SK-N-SH treated with all-trans-retinoic acid at 6 μM for 48 hours (cell line): ENCODE measurements around the gene BTBD19.

Experiments used
- ARNTL ChIP-seq: fragments of 450-650 bp; formaldehyde crosslinking; IDR thresholded peaks from 2 replicates; pipeline ENCODE4 v1.5.0; 2020; ENCODE audit warnings: low read depth, mild to moderate bottlenecking, moderate library complexity, borderline replicate concordance
- CREB5 ChIP-seq: fragments of 250-450 bp; sonication (Bioruptor Pico); IDR thresholded peaks from 2 replicates; pipeline ENCODE4 v1.5.1; 2020; ENCODE audit warnings: low read depth, mild to moderate bottlenecking, moderate library complexity
- GLIS3 ChIP-seq: fragments of 250-450 bp; sonication (Bioruptor Pico); IDR thresholded peaks from 2 replicates; pipeline ENCODE4 v1.5.0; 2020; ENCODE audit warnings: mild to moderate bottlenecking, moderate library complexity
- PATZ1 ChIP-seq: fragments of 250-450 bp; sonication (Bioruptor Pico); IDR thresholded peaks from 2 replicates; pipeline ENCODE4 v1.8.0; 2020; ENCODE audit warnings: mild to moderate bottlenecking, moderate library complexity, borderline replicate concordance
- PPARA ChIP-seq: fragments of 250-450 bp; sonication (Bioruptor Pico); IDR thresholded peaks from 2 replicates; pipeline ENCODE4 v1.5.0; 2020; ENCODE audit warnings: mild to moderate bottlenecking, borderline replicate concordance
- TSHZ2 ChIP-seq: fragments of 250-450 bp; sonication (Bioruptor Pico); IDR thresholded peaks from 2 replicates; pipeline ENCODE4 v1.5.0; 2020; ENCODE audit warnings: mild to moderate bottlenecking, moderate library complexity
- ZFP3 ChIP-seq: fragments of 250-450 bp; sonication (Bioruptor Pico); IDR thresholded peaks from 2 replicates; pipeline ENCODE4 v1.5.0; 2020; ENCODE audit warnings: mild to moderate bottlenecking, moderate library complexity
- ZNF565 ChIP-seq: fragments of 450-650 bp; formaldehyde crosslinking; conservative IDR thresholded peaks from 2 replicates; pipeline ENCODE4 v1.5.0; 2020; ENCODE audit warnings: low read depth, mild to moderate bottlenecking, moderate library complexity

GRCh38 chr1:44851308-44851707 lies 43.0 kb downstream of the BTBD19 start:
- no peak for TF ChIP-seq TSHZ2 (CRISPR knock-in tag)
- no peak for TF ChIP-seq ZNF565
- TF ChIP-seq GLIS3, result no peak
- no peak for TF ChIP-seq ZFP3
- no peak for TF ChIP-seq PATZ1
- no peak for TF ChIP-seq ARNTL (CRISPR knock-in tag)
- TF ChIP-seq PPARA (CRISPR knock-in tag), result no peak
- no peak for TF ChIP-seq CREB5 (CRISPR knock-in tag)
